HL-60 (cell line): ENCODE data around the gene NUP210.
A peak's percentile ranks its signal among the peaks of the same experiment; 100 is the strongest.

Experiments used
- DNase-seq, 2 experiments: peaks; one replicate each; pipeline ENCODE4 v3.0.0-alpha.2; 2010 to 2020; ENCODE audit warnings: low read depth in 1 of 2, low spot score in 1 of 2
- H3K27ac ChIP-seq: fragments of 250-450 bp; sonication (Bioruptor Pico); replicated peaks from 2 replicates; pipeline ENCODE4 v1.5.1; 2020; ENCODE audit warnings: mild to moderate bottlenecking, moderate library complexity
- H3K27me3 ChIP-seq: fragments of 250-450 bp; sonication (Bioruptor Pico); 2 replicates; pipeline ENCODE4 v1.5.1; 2021; ENCODE audit warnings: mild to moderate bottlenecking, moderate library complexity; ENCODE audit not compliant: insufficient read depth, poor library complexity, severe bottlenecking
- H3K4me3 ChIP-seq: replicated peaks from 2 replicates; pipeline ENCODE4 v1.5.1; 2011; ENCODE audit warnings: mild to moderate bottlenecking, control low read depth, low read length; ENCODE audit not compliant: insufficient read depth
- CTCF ChIP-seq: IDR thresholded peaks from one replicate; pipeline ENCODE4 v1.5.1; 2011; ENCODE audit warnings: low read length, control low read depth, inconsistent platforms; ENCODE audit not compliant: insufficient read depth
- GABPA ChIP-seq: IDR thresholded peaks from 2 replicates; pipeline ENCODE4 v1.6.1; 2012; ENCODE audit warnings: low read depth
- POLR2AphosphoS5 ChIP-seq: IDR thresholded peaks from 2 replicates; pipeline ENCODE4 v1.6.1; 2012; ENCODE audit warnings: low read depth
- REST ChIP-seq: IDR thresholded peaks from 2 replicates; pipeline ENCODE4 v1.6.1; 2012; ENCODE audit warnings: low read depth; ENCODE audit not compliant: insufficient replicate concordance
- SPI1 ChIP-seq: IDR thresholded peaks from 2 replicates; pipeline ENCODE4 v1.6.1; 2012; ENCODE audit warnings: low read depth, mild to moderate bottlenecking, borderline replicate concordance

NUP210 gene

GRCh38 chr3:13415236-13415986, 4.7 kb downstream of the NUP210 start:
- H3K27me3 ChIP-seq: no peaks in the 10 kb centered on the region
- peak in 1 of 2 experiments; percentile 52 for DNase-seq
- peak overlapping the region; percentile 81 for H3K27ac ChIP-seq
- TF ChIP-seq SPI1 (no peak), POLR2AphosphoS5 (peak; percentile 21; the same call in 1 of the 2 replicates), REST (peak; percentile 15), GABPA (no peak), CTCF (no peak)
- H3K4me3 ChIP-seq: peak overlapping the region; percentile 7

GRCh38 chr3:13414040-13414729, 5.9 kb downstream of the NUP210 start:
- TF ChIP-seq GABPA (peak; percentile 64), SPI1 (peak; percentile 94), REST (no peak), CTCF (no peak), POLR2AphosphoS5 (peak; percentile 85; the same call in 1 of the 2 replicates)
- DNase-seq: peak; percentile 92 to 98
- peak overlapping the region; percentile 81 for H3K27ac ChIP-seq
- peak overlapping the region; percentile 9; the same call in 1 of the 2 replicates for H3K4me3 ChIP-seq
- H3K27me3 ChIP-seq: no peaks in the 10 kb centered on the region

GRCh38 chr3:13411186-13411860, 8.8 kb downstream of the NUP210 start:
- TF ChIP-seq CTCF (no peak), SPI1 (no peak), GABPA (no peak), REST (no peak), POLR2AphosphoS5 (0 out of 2 replicates have a peak, but pooled peaks have one; percentile 18)

More at GRCh38 chr3:13411186-13411860, 8.8 kb downstream of the NUP210 start:
- no peak overlapping the region for H3K27ac ChIP-seq
- no peak overlapping the region for H3K4me3 ChIP-seq
- DNase-seq: no peak
- no peaks in the 10 kb centered on the region for H3K27me3 ChIP-seq
